Measurements from ENCODE around the gene RILPL2.
A peak's percentile ranks its signal among the peaks of the same experiment; 100 is the strongest.
"Not testable (repeated sequence)": the region's sequence is repeated elsewhere in the genome, so short reads cannot be mapped to it uniquely, and the experiment has no call there.

RILPL2 gene

GRCh38 chr12:123401753-123402683 is 34.5 kb downstream of the RILPL2 start:
- DNase-seq (ENCODE audit: low read depth): no peak

- DNase-seq (ENCODE audit: low read depth): no peak
Observed at GRCh38 chr12:123399255-123399617, 37.2 kb downstream of the RILPL2 start.

- peak; percentile 90 for DNase-seq (ENCODE audit: low read depth)
Observed at GRCh38 chr12:123398550-123399254, 37.8 kb downstream of the RILPL2 start.

- no peak for DNase-seq (ENCODE audit: low read depth)
Observed at GRCh38 chr12:123398177-123398549, 38.3 kb downstream of the RILPL2 start.

GRCh38 chr12:123397400-123397799 is 39.1 kb downstream of the RILPL2 start:
- no peak for DNase-seq (ENCODE audit: low read depth)

- DNase-seq (ENCODE audit: low read depth): no peak
Observed at GRCh38 chr12:123396954-123397353, 39.5 kb downstream of the RILPL2 start.

- no peak for DNase-seq (ENCODE audit: low read depth)
Observed at GRCh38 chr12:123396543-123396942, 39.9 kb downstream of the RILPL2 start.

GRCh38 chr12:123395236-123395635 is 41.2 kb downstream of the RILPL2 start:
- DNase-seq (ENCODE audit: low read depth): no peak

GRCh38 chr12:123393747-123394146 is 42.7 kb downstream of the RILPL2 start:
- DNase-seq (ENCODE audit: low read depth): peak; percentile 85

GRCh38 chr12:123391546-123392343 is 44.7 kb downstream of the RILPL2 start:
- DNase-seq (ENCODE audit: low read depth): peak; percentile 72

GRCh38 chr12:123390498-123391426 is 45.7 kb downstream of the RILPL2 start:
- DNase-seq (ENCODE audit: low read depth): no peak

GRCh38 chr12:123389560-123390351 is 46.7 kb downstream of the RILPL2 start:
- no peak for DNase-seq (ENCODE audit: low read depth)

GRCh38 chr12:123388951-123389559 is 47.4 kb downstream of the RILPL2 start:
- DNase-seq (ENCODE audit: low read depth): no peak

- peak; percentile 67 for DNase-seq (ENCODE audit: low read depth)
Observed at GRCh38 chr12:123388177-123388950, 48.1 kb downstream of the RILPL2 start.

GRCh38 chr12:123387508-123388176 is 48.8 kb downstream of the RILPL2 start:
- no peak for DNase-seq (ENCODE audit: low read depth)

- DNase-seq (ENCODE audit: low read depth): not testable (repeated sequence)
Observed at GRCh38 chr12:123385536-123385935, 50.9 kb downstream of the RILPL2 start.

GRCh38 chr12:123384994-123385376 is 51.5 kb downstream of the RILPL2 start:
- peak; percentile 47 for DNase-seq (ENCODE audit: low read depth)

- DNase-seq (ENCODE audit: low read depth): no peak
Observed at GRCh38 chr12:123384318-123384993, 52.0 kb downstream of the RILPL2 start.
